ENCODE results near the gene RAB6A. TPM values are rescaled to one million over a fixed set of nuclear protein-coding genes. Genes with fewer than 3 reads are reported as not detected.

Gene RAB6A
- total RNA-seq, 1 donor: 145 TPM

DNA sequence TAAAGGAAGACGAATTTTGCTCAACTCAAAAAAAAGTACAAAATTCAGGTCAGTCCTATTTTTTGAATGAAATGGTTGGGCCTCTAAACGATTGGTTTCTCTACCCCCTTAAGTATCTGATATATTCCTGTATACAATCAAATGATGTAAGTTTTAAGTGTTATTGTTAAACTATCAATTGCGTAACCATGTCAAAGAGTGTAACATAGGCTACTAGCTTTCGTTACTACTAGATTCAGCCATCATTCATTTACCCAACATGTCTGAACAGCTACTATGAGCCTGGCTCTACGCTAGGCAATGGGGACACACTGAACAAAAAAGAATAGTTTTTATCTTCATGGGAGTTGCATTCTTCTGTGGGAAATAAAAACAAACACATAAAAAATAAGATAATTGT, 3.3 kb downstream of the RAB6A start:
- Histone ChIP-seq H3K27me3 (ENCODE audit: insufficient read depth, low read length) (no peaks in the 10 kb centered on the region), H4K20me1 (ENCODE audit: insufficient read depth, low read length) (peaks cover 56% of the 10 kb centered on the region), H2AFZ (ENCODE audit: low read length) (no peak overlapping the region), H3K79me2 (ENCODE audit: insufficient read depth, low read length) (peaks cover 79% of the 10 kb centered on the region), H3K4me3 (ENCODE audit: insufficient read depth, low read length) (no peak overlapping the region), H3K36me3 (ENCODE audit: insufficient read depth, low read length) (no peaks in the 10 kb centered on the region), H3K27ac (ENCODE audit: low read depth, low read length) (no peak overlapping the region), H3K4me1 (ENCODE audit: insufficient read depth, low read length) (peaks cover 12% of the 10 kb centered on the region), H3K9me3 (ENCODE audit: low read depth, low read length) (no peaks in the 10 kb centered on the region), H3K4me2 (ENCODE audit: insufficient read depth, low read length) (no peak overlapping the region)
- DNase-seq (ENCODE audit: insufficient read length, low spot score, missing footprints): no peak
- TF ChIP-seq CTCF (IDR thresholded peaks at IDR 0.05; ENCODE audit: extremely low read depth, low read depth, low read length): no peak

GRCh38 chr11:73755670-73756069, 5.2 kb downstream of the RAB6A start:
- Histone ChIP-seq H3K4me1 (ENCODE audit: insufficient read depth, low read length) (peaks cover 18% of the 10 kb centered on the region), H3K27me3 (ENCODE audit: insufficient read depth, low read length) (no peaks in the 10 kb centered on the region), H3K36me3 (ENCODE audit: insufficient read depth, low read length) (no peaks in the 10 kb centered on the region), H3K4me2 (ENCODE audit: insufficient read depth, low read length) (no peak overlapping the region), H3K9me3 (ENCODE audit: low read depth, low read length) (no peaks in the 10 kb centered on the region), H3K79me2 (ENCODE audit: insufficient read depth, low read length) (peaks cover 97% of the 10 kb centered on the region), H4K20me1 (ENCODE audit: insufficient read depth, low read length) (peaks cover 75% of the 10 kb centered on the region), H3K4me3 (ENCODE audit: insufficient read depth, low read length) (no peak overlapping the region), H3K27ac (ENCODE audit: low read depth, low read length) (no peak overlapping the region), H2AFZ (ENCODE audit: low read length) (no peak overlapping the region)
- no peak for DNase-seq (ENCODE audit: insufficient read length, low spot score, missing footprints)
- no peak for TF ChIP-seq CTCF (IDR thresholded peaks at IDR 0.05; ENCODE audit: extremely low read depth, low read depth, low read length)

GRCh38 chr11:73753938-73754337, 6.9 kb downstream of the RAB6A start:
- no peak for DNase-seq (ENCODE audit: insufficient read length, low spot score, missing footprints)
- Histone ChIP-seq H4K20me1 (ENCODE audit: insufficient read depth, low read length) (peaks cover 82% of the 10 kb centered on the region), H3K4me2 (ENCODE audit: insufficient read depth, low read length) (no peak overlapping the region), H3K36me3 (ENCODE audit: insufficient read depth, low read length) (no peaks in the 10 kb centered on the region), H3K4me3 (ENCODE audit: insufficient read depth, low read length) (no peak overlapping the region), H3K27ac (ENCODE audit: low read depth, low read length) (no peak overlapping the region), H3K27me3 (ENCODE audit: insufficient read depth, low read length) (no peaks in the 10 kb centered on the region), H2AFZ (ENCODE audit: low read length) (no peak overlapping the region), H3K79me2 (ENCODE audit: insufficient read depth, low read length) (peaks cover 97% of the 10 kb centered on the region), H3K9me3 (ENCODE audit: low read depth, low read length) (no peaks in the 10 kb centered on the region), H3K4me1 (ENCODE audit: insufficient read depth, low read length) (peaks cover 15% of the 10 kb centered on the region)
- TF ChIP-seq CTCF (IDR thresholded peaks at IDR 0.05; ENCODE audit: extremely low read depth, low read depth, low read length): no peak

DNA sequence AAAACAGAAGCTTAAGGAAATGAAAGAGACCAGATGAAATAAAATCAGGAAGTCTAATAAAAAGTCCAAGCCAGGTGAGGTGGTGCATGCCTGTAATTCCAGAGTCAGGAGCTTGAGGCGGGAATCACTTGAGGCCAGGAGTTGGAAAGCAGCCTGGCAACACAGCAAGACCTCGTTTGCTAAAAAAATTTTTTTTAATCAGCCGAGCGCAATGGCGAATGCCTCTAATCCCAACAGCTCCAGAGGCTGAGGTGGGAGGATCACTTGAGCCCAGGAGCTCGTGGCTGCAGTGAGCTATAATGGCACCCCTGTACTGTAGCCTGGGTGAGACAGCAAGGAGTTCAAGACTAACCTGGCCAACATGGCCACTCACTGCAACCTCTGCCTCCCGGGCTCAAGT, 8.0 kb downstream of the RAB6A start:
- H3K36me3 ChIP-seq (ENCODE audit: insufficient read depth, low read length): no peaks in the 10 kb centered on the region
- no peak overlapping the region for H2AFZ ChIP-seq (ENCODE audit: low read length)
- no peak for TF ChIP-seq CTCF (IDR thresholded peaks at IDR 0.05; ENCODE audit: extremely low read depth, low read depth, low read length)
- DNase-seq (ENCODE audit: insufficient read length, low spot score, missing footprints): no peak
- H3K79me2 ChIP-seq (ENCODE audit: insufficient read depth, low read length): peaks cover 97% of the 10 kb centered on the region
- H3K4me1 ChIP-seq (ENCODE audit: insufficient read depth, low read length): peaks cover 9% of the 10 kb centered on the region
- H3K4me3 ChIP-seq (ENCODE audit: insufficient read depth, low read length): no peak overlapping the region
- H3K4me2 ChIP-seq (ENCODE audit: insufficient read depth, low read length): no peak overlapping the region
- no peaks in the 10 kb centered on the region for H3K9me3 ChIP-seq (ENCODE audit: low read depth, low read length)
- H3K27ac ChIP-seq (ENCODE audit: low read depth, low read length): peak overlapping the region; percentile 8
- peaks cover 79% of the 10 kb centered on the region for H4K20me1 ChIP-seq (ENCODE audit: insufficient read depth, low read length)
- no peaks in the 10 kb centered on the region for H3K27me3 ChIP-seq (ENCODE audit: insufficient read depth, low read length)
